WTC11 (cell line): ENCODE results near the gene CLIP1.

Source experiments
- ATF2 ChIP-seq: sonication (generic); formaldehyde crosslinking; IDR thresholded peaks from 2 replicates; pipeline ENCODE4 v1.8.1; 2022; ENCODE audit warnings: low read depth, missing genetic modification reagents, borderline replicate concordance
- SMAD3 ChIP-seq: sonication (generic); formaldehyde crosslinking; IDR thresholded peaks from 2 replicates; pipeline ENCODE4 v1.8.0; 2022; ENCODE audit warnings: missing genetic modification reagents, mild to moderate bottlenecking, borderline replicate concordance
- ZNF263 ChIP-seq: sonication (generic); formaldehyde crosslinking; IDR thresholded peaks from 2 replicates; pipeline ENCODE4 v1.8.1; 2022; ENCODE audit warnings: low read depth, mild to moderate bottlenecking, moderate library complexity, missing genetic modification reagents
- ZNF317 ChIP-seq: sonication (generic); formaldehyde crosslinking; IDR thresholded peaks from 2 replicates; pipeline ENCODE4 v1.8.1; 2023; ENCODE audit warnings: low read depth, mild to moderate bottlenecking, moderate library complexity, missing genetic modification reagents, borderline replicate concordance

GRCh38 chr12:122399254-122399591 is 23.2 kb downstream of the CLIP1 start:
- TF ChIP-seq ZNF263 (CRISPR knock-in tag) (no peak), SMAD3 (CRISPR knock-in tag) (no peak), ZNF317 (CRISPR knock-in tag) (no peak), ATF2 (no peak)
